H1 (cell line): ENCODE measurements around the gene PLCB4.

Source experiments
- BCL11A ChIP-seq, 2 experiments: IDR thresholded peaks; one replicate each; pipeline ENCODE4 v1.6.1; 2011; ENCODE audit warnings: low read depth in 2 of 2, low read length in 2 of 2, mild to moderate bottlenecking in 2 of 2
- POLR2A ChIP-seq, 2 experiments: IDR thresholded peaks; 1 replicate in 1 of 2; 2 replicates in 1 of 2; pipeline ENCODE4 v1.6.1; 2011; ENCODE audit warnings: low read depth in 2 of 2, low read length in 2 of 2, mild to moderate bottlenecking in 2 of 2; ENCODE audit errors: control extremely low read depth in 1 of 2
- RNF2 ChIP-seq: fragments of 200-900, 300-1000 bp; sonication (generic); IDR thresholded peaks from 2 replicates; pipeline ENCODE4 v1.7.1; 2016; ENCODE audit warnings: borderline replicate concordance, low read depth, mild to moderate bottlenecking, antibody characterized with exemption, low read length; ENCODE audit not compliant: poor library complexity, severe bottlenecking; ENCODE audit errors: missing control alignments

- no peak for TF ChIP-seq POLR2A (IDR thresholded peaks at IDR 0.05; ENCODE audit: control extremely low read depth in 1 of 2, low read depth in 2 of 2, low read length in 2 of 2)
- TF ChIP-seq BCL11A (IDR thresholded peaks at IDR 0.05; ENCODE audit: low read depth in 2 of 2, low read length in 2 of 2): no peak
- no peak for TF ChIP-seq RNF2
These were observed 418.3 kb downstream of the PLCB4 start for GRCh38 chr20:9487231-9487630.
